Measurements from ENCODE around the gene HERC6.
"Not testable (repeated sequence)": the region's sequence is repeated elsewhere in the genome, so short reads cannot be mapped to it uniquely, and the experiment has no call there.

Gene HERC6

DNA sequence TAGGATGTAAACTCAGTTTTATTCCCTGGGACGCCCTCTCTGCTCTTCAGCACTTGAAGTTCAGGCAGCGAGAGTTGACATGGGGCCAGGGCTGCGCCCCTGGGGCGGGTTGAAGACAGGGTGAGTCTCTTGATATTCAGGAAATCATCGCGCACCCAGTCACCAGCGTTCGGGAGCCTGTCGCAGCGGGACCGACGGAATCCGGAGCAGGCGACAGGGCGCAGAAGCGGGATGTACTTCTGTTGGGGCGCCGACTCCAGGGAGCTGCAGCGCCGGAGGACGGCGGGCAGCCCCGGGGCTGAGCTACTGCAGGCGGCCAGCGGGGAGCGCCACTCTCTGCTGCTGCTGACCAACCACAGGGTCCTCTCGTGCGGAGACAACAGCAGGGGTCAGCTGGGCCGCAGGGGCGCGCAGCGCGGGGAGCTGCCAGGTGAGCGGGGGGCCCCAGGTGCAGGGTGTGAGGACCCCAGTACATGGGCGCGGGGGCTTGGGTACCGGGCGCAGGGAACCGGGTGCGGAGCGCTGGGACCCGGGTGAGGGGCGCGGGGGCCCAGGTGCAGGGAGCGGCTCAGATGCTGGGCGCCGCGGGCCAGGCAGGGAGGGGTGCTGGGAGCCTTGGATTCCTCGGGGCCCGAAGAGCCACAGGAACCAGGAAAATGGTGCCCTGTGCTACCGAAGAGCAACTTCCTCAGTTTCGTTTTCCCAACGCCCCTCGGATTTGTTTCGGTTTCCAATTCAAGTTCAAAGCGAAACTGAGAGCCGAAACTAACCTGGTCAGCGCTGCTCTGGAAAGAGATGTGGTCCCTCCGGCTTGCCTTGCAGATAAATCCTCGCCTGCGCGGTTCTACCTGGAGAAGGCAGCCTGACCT is at the start of gene HERC6:
HERC6 (plus strand) TSS at position 162 of the 869 bp plus-strand sequence; CDS start at position 232, 70 bp downstream.
- peak; percentile 82 to 86 for DNase-seq

DNA sequence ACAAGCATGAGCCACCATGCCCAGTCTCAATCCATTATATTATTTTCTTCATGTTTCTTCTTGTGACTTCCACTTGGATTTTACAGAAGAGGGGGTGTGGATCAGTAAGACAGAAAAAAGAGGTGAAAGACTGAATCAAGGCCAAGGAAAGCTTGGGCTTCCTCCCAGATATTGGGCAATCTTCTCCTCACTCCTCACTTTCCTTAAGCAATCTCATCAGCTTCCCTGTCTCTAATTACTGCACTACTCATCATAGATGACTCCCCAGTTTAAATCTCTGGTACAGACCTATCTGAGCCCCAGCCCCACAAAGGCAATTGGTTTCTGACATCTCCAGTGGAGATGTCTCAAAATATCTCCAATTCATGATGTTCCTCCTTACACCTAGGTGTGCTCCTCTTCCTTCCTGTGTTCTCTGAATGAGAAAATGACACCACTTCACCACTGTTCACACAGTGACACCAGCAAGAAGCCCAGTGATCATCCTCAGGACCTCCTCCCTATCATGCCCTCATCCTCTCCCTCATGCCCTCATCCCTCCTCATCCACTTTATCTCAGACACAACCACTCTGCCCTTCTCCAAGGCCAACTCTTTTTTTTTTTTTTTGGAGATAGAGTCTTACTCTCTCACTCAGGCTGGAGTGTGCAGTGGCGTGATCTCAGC is 44.8 kb upstream of the HERC6 start:
- no peak for DNase-seq

DNA sequence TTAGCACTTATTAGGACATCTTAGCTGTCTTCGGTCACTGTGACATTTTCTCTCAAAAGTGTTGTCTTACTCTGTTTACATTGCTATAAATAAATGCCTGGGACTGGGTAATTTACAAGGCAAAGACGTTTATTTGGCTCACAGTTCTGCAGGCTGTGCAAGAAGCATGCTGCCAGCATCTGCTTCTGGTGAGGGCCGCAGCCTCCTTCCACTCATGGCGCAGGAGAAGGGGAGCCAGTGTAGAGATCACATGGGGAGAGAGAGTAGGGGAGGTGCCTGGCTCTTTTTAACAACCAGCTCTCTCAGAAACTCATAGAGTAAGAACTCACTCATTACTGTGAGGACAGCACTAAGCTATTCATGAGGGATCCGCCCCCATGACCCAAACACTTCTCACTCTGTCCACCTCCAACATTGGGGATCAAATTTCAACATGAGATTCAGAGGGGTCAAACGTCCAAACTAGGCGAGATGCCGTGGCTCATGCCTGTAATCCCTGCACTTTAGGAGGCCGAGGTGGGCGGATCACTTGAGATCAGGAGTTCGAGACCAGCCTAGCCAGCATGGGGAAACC is 43.5 kb upstream of the HERC6 start:
- DNase-seq, result no peak

DNA sequence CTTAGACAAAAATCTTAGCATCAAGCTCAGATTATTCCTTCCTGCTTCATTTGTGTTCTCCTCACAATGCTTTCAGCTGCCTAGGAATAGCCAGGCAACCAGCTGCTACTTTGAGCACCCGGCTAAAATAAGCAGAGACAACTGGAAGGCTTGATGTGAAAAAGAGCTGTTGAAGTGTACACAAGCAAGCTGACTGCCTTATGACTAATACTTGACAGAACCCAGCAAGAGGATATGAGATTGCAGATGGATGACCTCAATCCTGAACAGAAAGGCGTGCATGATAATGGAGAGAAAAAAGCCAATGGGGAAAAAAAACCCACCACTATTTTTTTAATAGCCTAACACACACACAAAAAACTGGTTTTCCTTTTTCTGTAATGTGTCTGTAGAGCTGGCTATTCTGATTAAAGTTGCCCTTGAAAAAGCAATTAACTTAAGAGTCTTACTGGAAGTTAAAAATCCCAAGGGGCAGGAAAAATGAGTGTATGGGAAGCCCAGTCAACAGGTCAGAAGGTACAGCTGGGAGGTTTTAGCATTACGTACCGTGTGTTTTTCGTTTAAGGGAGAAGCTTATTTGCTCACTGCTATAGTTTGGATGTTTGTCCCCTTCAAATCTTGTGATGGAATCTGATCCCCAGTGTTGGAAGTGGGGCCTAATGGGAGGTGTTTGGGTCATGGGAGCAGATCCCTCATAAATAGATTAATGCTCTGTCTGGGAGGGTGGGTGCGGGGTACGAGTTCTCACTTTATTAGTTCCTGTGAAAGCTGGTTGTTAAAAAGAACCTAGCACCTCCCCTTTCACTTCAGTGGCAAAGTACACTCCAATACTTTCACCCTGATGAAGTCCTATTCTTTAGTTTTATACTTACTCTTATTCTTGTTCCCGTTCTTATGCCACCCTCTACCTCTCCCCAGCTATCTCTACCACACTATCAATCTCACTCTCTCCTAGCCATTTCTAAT is 37.1 kb upstream of the HERC6 start:
- no peak for DNase-seq

DNA sequence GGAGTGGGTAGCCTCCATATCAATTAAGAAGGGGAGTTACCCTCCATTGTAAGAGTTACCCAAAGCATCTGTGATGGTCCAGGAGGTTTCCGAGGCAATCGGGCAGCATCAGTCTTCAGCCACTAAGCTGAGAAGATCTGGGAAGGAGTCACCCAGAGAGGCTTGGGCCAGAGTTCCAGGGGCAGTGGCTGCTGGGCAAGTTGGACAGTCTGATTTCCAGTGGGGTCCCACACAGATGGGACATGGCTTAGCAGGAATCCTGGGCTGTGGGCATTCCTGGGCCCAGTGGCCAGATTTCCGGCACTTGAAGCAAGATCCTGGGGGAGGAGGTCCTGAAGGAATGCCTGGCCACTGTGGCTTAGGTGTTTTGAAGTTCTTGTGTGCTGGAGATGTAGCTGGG is 31.8 kb upstream of the HERC6 start:
- DNase-seq, result not testable (repeated sequence)

DNA sequence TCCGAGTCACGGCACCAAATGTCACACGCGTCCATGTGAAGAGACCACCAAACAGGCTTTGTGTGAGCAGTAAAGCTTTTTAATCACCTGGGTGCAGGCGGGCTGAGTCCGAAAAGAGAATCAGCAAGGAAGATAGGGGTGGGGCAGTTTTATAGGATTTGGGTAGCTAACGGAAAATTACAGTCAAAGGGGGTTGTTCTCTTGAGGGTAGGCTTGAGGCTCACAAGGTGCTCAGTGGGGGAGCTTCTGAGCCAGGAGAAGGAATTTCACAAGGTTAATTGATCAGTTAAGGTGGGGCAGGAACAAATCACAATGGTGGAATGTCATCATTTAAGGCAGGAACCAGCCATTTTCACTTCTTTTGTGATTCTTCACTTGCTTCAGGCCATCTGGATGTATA is 29.9 kb upstream of the HERC6 start:
- DNase-seq, result not testable (repeated sequence)

DNA sequence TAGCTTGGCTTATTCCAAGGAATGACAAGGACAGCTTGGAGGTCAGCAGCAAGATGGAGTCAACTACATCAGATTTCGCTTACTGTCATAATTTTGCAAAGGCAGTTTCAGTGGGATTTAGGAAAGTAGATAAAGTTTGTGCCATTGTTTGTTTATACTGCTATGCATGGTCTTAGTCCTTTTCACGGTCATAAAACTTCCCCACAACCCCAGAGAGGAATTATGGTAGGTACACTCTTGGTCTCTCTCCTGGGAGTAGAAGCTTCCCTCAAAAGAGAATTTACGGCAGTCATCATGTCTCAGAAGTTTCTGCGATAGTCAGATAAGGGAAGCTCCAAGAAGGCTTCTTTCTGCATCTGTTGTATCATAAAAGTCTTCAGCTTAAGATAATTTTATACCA is 27.9 kb upstream of the HERC6 start:
- DNase-seq, result no peak

DNA sequence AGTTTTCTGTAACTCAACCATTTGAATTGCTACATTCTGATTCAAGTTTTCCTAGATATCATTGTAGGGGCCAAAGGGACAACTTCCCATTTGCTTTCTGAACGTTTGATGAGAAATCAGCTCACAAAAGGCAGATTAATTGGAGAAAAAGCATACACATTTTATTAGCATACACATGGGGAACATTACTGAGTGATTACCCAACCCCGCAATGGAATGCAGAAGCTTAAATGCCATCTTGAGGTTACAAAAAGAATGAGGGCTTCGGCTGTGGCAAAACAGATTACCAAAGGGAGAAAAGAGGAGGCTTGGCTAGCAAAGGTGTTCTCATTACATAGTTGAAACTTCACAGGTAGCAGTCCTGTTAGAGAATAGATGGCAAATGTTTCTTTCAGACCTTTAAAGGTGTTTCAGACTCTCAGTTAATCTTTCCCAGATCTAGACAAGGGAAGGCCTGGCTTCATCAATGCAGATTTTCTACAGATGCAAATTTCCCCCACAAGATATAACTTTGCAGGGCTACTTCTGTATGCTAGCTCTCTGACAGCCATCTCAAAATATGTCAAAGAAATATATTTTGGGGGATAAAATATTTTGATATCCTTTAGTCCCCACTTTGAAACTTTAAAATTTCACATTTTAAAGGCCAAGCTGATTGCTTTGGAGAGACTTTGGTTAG is 26.5 kb upstream of the HERC6 start:
- no peak for DNase-seq

DNA sequence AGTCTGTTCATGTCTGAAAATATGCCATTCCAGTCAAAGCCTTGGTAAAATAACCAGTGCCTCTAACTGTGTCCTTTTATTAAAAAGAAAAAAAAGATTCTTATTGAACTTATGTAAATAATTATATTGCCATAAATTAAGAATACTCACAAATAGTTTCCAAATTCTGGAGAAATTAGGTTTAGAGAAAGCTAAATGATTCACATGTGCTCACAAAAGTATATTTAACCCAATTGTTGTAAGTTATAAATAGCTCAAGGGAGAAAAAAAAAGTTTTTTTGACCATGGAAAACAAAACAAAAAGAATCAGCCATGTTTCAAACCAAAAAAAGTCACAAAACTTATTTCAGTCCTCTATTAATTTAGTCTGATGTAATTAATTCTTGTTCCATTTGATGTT is 25.3 kb upstream of the HERC6 start:
- no peak for DNase-seq

DNA sequence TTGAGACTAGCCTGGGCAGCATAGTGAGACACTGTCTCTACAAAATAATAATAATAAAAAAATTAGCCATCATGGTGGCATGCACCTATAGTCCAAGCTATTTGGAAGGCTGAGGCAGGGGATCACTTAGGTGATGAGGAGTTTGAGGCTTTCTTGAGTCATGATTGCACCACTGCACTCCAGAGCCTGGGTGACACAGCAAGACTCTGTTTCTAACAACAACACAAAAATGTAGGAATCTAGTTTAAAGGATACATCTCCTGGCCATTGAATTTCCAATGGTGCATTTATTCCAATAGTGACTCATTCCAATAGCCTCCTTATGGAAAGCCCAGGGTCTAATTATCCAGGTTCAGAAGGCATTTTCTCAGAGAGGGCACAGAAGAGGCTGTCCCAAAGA is 21.9 kb upstream of the HERC6 start:
- DNase-seq, result no peak

DNA sequence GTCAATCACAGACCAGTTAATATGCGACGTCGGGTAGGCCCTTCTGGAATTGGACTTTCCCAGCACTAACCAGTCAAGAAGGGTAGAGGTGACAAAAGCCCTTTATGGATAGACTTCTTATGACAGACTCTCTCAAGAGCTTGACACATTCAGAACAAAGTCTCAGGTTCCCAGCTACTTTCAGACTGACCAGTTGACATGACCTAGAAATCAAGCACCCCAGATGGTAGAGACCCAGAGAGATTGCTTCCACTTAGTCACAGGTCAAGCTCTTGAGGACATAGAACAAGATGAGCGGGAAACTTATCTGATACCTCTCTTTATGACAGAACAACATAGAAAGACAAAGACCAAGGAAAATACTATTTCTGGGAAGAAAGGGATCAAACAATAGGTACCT is 21.4 kb upstream of the HERC6 start:
- no peak for DNase-seq

DNA sequence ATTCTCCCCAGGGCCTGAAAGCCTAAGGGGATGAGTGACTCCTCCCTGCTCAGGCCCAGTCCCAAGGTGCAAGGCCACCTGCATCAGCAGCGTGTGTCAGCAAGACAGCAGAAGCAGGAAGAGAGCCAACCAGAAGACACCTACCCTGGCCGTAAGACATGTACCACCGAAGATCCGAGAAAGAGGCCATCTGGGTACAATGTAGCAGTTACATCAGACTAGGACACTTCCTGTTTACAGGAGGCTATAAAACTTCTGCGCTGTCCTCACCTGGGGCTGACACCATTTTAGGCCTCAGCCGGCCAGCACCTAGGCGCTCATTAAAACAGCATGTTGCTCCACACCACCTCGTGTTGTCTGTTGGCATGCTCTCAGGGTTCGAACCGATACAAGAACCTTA is 19.1 kb upstream of the HERC6 start:
- no peak for DNase-seq

DNA sequence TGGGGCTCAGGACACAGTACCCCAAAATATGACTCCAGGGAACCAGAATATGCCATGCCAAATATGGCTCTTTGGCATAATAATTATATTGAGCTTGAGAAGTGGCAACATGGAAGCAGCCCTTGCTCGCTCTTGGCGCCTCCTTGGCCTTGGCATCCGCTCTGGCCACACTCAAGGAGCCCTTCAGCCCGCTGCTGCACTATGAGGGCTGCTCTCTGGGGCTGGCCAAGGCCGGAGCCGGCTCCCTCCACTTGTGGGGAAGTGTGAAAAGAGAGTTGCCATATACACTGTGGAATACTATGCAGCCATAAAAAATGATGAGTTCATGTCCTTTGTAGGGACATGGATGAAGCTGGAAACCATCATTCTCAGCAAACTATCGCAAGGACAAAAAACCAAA is 18.4 kb upstream of the HERC6 start:
- DNase-seq, result no peak

DNA sequence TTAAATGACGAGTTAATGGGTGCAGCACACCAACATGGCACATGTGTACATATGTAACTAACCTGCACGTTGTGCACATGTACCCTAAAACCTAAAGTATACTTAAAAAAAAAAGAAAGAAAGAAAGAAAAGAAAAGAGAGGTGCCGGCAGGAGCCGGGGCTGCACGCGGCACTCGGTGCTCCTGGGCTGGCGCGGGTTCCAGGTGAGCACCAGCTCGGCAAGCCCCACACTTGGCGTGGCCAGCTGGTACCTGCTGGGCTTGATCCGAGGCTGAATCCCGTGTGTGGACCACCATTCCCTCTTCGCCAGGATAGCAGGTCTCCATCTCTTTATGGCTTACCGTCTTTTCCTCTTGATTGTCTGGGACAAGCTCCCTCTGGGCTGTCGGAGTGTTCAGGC is 17.9 kb upstream of the HERC6 start:
- no peak for DNase-seq

DNA sequence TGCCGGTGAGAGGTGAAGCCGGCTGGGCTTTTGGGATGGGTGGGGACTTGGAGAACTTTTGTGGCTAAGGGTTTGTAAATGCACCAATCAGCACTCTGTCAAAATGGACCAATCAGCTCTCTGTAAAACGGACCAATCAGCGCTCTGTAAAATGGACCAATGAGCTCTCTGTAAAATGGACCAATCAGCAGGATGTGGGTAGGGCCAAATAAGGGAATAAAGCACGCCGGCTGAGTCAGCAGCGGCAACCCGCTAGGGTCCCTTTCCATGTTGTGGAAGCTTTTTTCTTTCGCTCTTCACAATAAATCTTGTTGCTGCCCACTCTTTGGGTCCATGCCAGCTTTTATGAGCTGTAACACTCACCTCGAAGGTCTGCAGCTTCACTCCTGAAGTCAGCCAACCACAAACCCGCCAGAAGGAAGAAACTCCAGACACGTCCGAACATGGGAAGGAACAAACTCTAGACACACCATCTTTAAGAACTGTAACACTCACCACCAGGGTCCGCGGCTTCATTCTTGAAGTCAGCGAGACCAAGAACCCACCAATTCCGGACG is 17.4 kb upstream of the HERC6 start:
- not testable (repeated sequence) for DNase-seq

DNA sequence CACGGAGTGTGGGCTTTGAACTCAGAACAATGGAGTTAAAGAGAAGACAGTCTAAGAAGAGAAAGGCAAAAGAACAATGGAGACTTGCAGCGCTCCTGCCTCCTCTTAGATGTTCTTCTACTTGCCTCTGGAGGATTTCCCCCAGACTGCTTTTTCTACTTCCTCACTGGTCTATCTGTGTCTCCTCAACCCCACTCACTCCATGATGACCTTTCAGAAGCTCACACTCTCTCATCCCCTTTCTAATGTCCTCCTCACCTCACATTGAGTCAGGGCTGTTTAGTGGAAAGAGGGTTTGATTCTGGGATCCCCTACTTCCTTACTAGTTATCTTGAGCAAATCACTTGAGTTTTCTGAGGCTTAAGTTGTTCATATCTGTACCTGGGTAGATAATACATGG is 12.2 kb upstream of the HERC6 start:
- DNase-seq, result no peak

DNA sequence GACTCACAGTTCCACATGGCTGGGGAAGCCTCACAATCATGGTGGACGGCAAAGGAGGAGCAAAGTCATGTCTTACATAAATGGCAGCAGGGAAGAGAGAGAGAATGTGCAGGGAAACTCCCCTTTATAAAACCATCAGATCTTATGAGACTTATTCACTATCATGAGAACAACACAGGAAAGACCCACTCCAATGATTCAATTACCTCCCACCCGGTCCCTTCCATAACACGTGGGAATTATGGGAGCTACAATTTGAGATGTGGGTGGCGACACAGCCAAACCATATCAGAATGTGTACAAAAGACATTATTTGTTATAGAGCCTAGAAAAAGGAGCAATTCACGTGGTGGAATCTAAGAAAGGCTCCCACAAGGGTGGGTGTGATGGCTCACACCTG is 10.8 kb upstream of the HERC6 start:
- no peak for DNase-seq

DNA sequence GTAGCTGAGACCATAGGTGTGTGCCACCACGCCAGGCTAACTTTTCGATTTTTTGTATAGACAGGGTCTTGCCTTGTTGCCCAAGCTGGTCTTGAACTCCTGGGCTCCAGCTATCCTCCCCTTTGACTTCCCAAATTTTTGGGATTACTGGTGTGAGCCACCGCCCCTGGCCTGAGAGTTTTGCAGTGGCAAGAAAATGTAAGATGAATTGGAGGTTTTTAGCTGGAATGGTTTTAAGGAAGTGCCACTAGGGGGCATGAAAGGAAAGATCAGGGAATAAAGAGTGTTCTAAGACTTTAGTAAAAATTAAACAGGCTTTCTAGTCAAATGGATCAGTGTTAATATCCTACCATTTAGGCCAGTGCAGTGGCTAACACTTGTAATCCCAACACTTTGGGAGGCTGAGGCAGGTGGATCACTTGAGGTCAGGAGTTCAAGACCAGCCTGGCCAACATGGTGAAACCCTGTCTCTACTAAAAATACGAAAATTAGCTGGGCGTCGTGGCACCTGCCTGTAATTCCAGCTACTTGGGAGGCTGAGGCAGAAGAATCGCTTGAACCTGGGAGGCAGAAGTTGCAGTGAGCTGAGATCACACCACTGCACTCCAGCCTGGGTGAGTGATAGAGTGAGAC is 9.4 kb upstream of the HERC6 start:
- DNase-seq, result peak in 1 of 2 donors; percentile 43

DNA sequence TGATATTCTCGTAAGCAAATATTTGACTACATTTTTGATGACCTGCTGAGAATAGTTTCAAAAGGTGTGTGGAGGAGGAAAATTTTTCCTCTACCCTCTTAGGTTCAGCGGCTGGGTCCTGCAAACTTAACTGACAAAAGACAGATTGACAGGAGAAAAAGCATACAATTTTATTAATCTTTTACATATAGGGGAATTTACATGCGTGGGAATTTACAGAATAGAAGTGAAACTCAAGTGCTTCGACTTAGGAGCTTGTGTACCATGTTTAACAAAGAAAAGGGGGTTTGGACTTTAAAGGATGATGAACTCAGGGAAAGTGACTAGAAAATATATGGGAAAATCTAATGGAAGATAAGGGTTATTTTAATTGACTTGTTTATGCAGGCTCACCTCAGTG is 2.5 kb downstream of the HERC6 start:
- no peak for DNase-seq

DNA sequence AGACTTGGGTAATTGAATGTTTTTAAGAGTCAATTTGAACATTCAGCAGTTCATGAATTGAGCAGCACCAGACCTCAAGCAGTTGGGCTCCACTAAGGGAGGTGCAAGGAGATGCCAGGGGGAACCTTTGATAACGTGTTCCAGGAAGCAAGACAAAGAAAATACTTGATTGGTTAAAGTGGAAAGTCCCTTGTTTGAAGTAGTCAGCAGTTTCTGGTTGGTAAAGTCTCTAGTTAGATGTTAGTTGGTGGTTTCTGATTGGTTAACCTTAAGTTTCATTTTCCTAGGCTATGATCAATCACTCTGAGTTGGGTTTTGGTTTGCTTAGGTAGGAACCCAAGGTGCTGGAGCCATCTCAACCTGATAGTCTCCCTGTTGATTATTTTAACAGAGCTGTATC is 4.0 kb downstream of the HERC6 start:
- DNase-seq, result peak; percentile 54 to 89

DNA sequence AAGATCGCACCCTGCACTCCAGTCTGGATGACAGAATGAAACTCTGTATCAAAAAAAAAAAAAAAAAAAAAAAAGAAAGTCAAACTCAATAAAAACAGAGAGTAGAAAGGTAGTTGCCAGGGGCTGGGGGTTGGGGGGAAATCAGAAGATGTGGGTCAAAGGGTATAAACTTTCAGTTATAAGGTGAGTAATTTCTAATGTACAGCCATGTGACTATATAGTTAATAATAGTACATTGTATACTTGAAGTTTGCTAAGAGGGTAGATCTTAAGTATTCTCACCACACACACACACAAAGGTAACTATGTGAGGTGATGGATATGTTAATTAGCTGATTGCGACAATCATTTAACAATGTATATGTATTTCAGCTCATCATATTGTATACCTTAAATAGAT is 11.5 kb downstream of the HERC6 start:
- DNase-seq, result no peak

Data from CD4-positive, alpha-beta T cell treated with Interleukin-4 for 1 hour (primary cell).